Breast epithelium (tissue), 3 donors: ENCODE data around the gene NAB1.

ENCODE experiments used
- POLR2A ChIP-seq: fragments of 450-650 bp; IDR thresholded peaks from one replicate; pipeline ENCODE4 v1.6.1; 2016; ENCODE audit warnings: antibody characterized with exemption, mild to moderate bottlenecking, moderate library complexity
- TF ChIP-seq, protein P1 (sequence below), 3 donors: fragments of 450-650 bp; IDR thresholded peaks; one replicate each; pipeline ENCODE4 v1.5.1; 2016 to 2017; ENCODE audit warnings: antibody characterized with exemption in 3 of 3, mild to moderate bottlenecking in 3 of 3, moderate library complexity in 3 of 3

GRCh38 chr2:190679813-190680591 lies 31.1 kb downstream of the NAB1 start:
- TF ChIP-seq, protein P1, sequence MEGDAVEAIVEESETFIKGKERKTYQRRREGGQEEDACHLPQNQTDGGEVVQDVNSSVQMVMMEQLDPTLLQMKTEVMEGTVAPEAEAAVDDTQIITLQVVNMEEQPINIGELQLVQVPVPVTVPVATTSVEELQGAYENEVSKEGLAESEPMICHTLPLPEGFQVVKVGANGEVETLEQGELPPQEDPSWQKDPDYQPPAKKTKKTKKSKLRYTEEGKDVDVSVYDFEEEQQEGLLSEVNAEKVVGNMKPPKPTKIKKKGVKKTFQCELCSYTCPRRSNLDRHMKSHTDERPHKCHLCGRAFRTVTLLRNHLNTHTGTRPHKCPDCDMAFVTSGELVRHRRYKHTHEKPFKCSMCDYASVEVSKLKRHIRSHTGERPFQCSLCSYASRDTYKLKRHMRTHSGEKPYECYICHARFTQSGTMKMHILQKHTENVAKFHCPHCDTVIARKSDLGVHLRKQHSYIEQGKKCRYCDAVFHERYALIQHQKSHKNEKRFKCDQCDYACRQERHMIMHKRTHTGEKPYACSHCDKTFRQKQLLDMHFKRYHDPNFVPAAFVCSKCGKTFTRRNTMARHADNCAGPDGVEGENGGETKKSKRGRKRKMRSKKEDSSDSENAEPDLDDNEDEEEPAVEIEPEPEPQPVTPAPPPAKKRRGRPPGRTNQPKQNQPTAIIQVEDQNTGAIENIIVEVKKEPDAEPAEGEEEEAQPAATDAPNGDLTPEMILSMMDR (IDR thresholded peaks at IDR 0.05), result peak in 2 of 3 donors; percentile 25 to 43
- TF ChIP-seq POLR2A, result no peak
